T-helper 2 cell (primary cell): ENCODE results near the gene ERICH4.
"Not testable (repeated sequence)": the region's sequence is repeated elsewhere in the genome, so short reads cannot be mapped to it uniquely, and the experiment has no call there.

Experiments used
- DNase-seq, 5 experiments: peaks; one replicate each; pipeline versions ENCODE4 v3.0.0 to v3.0.0-alpha.2; 2012 to 2022

The ERICH4 gene

DNA sequence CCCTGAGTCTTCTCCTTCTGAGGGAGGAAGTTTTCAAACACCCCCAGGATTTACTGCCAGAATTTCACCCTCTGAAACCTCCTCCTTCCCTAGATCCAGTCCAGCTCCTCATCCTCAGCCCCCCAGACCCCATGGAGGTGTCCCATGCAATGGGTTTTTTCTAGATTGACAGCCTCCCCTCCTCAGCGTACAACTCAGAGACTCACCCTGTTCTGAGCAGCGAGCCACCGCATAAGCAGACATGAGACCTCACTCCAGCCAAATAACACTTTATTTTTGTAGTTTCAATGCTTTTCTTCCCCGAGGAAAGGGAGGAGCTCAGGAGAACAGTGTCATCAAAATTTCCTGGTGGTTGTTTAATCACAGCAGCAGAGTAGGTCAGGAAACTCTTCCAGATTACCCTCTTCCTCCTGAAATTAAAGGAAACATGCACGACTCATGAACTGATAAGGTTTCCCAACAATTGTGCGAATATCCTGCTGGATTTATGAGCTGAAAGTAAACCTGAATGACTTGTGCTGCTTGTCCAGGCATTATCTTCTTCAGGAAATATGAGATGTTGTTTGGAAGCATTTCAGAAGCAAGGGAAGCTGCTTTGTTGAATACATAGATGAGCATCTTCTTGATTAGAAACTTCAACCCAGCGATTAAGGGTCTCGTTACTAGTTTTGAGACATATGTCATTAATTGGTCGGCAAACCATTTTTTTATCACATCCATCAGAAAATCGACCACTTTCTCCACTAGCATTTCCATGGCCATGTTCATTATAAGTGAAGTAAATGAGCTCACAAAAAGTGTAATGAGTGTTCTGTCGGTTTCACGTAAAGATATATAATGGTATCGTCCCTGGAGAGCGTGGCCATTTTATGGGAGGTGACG, 36.2 kb downstream of the ERICH4 start:
- no peak for DNase-seq

DNA sequence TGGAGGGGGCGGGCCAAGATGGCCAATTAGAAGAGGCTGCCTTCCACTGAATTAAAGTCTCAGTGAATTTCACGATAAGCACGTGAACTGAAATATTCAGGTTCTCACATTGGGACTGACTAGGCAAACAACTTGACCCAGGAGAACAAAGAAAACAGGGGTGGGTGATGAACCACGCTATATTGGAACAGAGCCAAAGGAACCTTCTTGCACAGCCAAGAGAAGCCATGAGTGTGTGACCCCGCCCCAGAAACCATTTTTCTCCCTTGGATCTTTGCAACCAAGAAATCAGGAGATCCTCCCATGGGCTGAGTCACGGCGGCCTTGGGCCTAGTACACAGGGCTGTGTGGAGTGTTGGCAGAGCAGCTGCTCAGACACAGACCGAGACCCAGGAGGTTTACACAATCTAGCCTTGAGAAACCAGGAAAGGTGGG, 36.8 kb downstream of the ERICH4 start:
- DNase-seq = no peak

DNA sequence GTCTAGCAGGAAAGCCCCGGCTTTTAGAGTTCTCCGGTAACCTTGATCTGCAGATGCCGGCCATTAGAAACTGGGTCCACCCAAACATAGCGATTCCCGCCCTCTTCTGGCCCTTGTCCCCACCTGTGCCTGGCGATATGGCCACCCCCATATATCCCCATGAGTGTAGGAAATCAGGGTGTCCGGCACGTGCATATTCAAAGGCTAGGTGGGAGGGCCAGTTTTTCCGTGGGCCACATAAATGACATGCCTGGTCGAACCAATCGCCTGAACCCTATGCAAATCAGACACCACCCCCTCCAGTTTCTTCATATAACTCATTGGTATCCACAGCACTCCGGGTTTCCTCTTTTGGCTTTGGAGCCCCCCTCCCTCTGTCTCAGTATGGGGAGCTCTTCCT, 37.4 kb downstream of the ERICH4 start:
- no peak for DNase-seq

DNA sequence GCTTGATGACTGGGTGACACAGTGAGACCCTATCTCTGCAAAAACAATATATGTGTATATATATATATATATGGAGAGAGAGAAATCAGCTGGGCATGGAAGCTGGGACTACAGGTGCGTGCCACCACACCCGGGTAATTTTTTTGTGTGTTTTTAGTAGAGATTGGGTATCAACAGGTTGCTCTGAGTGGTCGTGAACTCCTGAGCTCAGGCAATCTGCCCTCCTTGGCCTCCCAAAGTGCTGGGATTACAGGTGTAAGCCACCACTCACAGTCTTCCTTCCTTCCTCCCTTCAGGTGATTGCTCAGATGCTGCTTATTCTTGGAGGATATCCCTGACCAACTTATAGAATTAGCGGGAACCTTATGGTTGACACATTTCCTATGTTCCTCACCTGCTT, 41.9 kb downstream of the ERICH4 start:
- DNase-seq = no peak

DNA sequence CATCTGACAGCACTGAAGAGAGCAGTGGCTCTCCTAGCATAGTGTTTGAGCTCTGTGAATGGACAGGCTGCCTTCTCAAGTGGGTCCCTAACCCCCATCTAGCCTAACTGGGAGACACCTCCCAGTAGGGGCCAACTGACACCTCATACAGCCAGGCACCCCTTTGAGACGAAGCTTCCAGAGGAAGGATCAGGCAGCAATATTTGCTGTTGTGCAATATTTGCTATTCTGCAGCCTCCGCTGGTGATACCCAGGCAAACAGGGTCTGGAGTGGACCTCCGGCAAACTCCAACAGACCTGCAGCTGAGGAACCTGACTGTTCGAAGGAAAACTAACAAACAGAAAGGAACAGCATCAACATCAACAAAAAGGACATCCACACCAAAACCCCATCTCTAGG, 44.0 kb downstream of the ERICH4 start:
- not testable (repeated sequence) for DNase-seq

DNA sequence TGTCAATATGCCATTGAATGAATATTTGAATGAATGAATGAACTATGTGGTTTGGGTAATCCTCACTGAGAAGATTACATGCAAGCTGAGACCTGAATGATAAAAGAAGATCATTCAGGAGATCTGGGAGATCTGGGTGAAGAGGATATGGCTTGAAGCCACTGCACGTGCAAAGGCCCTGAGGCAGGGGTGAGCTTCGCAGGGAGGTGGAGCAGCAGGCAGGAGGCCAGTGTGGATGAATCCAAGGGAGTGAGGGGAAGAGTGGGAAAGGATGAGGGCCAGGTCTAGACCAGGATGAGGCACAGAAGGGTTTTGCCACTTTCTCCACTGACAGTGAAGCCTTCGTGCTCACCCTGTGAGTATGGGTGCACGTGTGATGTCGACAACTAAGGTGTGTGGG, 49.9 kb downstream of the ERICH4 start:
- no peak for DNase-seq
